GM12878 (cell line): ENCODE results near the gene ABCC2.

Experiments
- BHLHE40 ChIP-seq, 2 experiments: fragments of 450-650 bp in 1 of 2; IDR thresholded peaks; 2 replicates each; pipeline ENCODE4 v1.6.1; 2011 to 2017; ENCODE audit warnings: low read depth in 2 of 2, borderline replicate concordance in 1 of 2, improper control_type of control experiment in 1 of 2, low read length in 1 of 2, mild to moderate bottlenecking in 1 of 2
- BRCA1 ChIP-seq: IDR thresholded peaks from 2 replicates; pipeline ENCODE4 v1.6.1; 2011; ENCODE audit warnings: low read depth, low read length, improper control_type of control experiment
- CHD4 ChIP-seq: fragments of 200-600 bp; sonication (generic); IDR thresholded peaks from 2 replicates; pipeline ENCODE4 v1.6.1; 2016; ENCODE audit warnings: mild to moderate bottlenecking
- CTCF ChIP-seq, 3 experiments: IDR thresholded peaks in 2 of 3; conservative IDR thresholded peaks in 1 of 3; 2 replicates each; pipeline ENCODE4 v1.5.1; 2011; ENCODE audit warnings: low read depth in 3 of 3, low read length in 3 of 3, mild to moderate bottlenecking in 3 of 3, control low read depth in 2 of 3, moderate library complexity in 2 of 3, inconsistent platforms in 1 of 3, mixed read lengths in 1 of 3; ENCODE audit not compliant: control insufficient read depth in 2 of 3, insufficient read depth in 1 of 3; ENCODE audit errors: extremely low read depth in 1 of 3
- ELK1 ChIP-seq: IDR thresholded peaks from 2 replicates; pipeline ENCODE4 v1.6.1; 2012; ENCODE audit warnings: low read depth, low read length, improper control_type of control experiment
- POLR2A ChIP-seq: IDR thresholded peaks from 2 replicates; pipeline ENCODE4 v1.6.1; 2011; ENCODE audit warnings: low read depth, mild to moderate bottlenecking, low read length
- SRF ChIP-seq, 2 experiments: IDR thresholded peaks; 2 replicates each; pipeline ENCODE4 v1.6.1; 2011; ENCODE audit warnings: low read depth in 2 of 2, low read length in 2 of 2, mild to moderate bottlenecking in 1 of 2, moderate library complexity in 1 of 2
- STAT1 ChIP-seq: fragments of 450-650 bp; conservative IDR thresholded peaks from 2 replicates; pipeline ENCODE4 v1.6.1; 2014; ENCODE audit warnings: antibody characterized with exemption, mild to moderate bottlenecking
- TAF1 ChIP-seq: IDR thresholded peaks from 2 replicates; pipeline ENCODE4 v1.6.1; 2011; ENCODE audit warnings: mild to moderate bottlenecking, low read depth, low read length, borderline replicate concordance
- ZNF384 ChIP-seq: IDR thresholded peaks from 2 replicates; pipeline ENCODE4 v1.6.1; 2012; ENCODE audit warnings: low read depth, mild to moderate bottlenecking, low read length, improper control_type of control experiment, borderline replicate concordance

- TF ChIP-seq BHLHE40 (IDR thresholded peaks at IDR 0.05; ENCODE audit: borderline replicate concordance in 1 of 2, low read depth in 2 of 2, low read length in 1 of 2) (no peak), POLR2A (no peak), CTCF (IDR thresholded peaks at IDR 0.05 in 2 of 3, conservative IDR thresholded peaks at IDR 0.05 in 1 of 3; ENCODE audit: control insufficient read depth in 2 of 3, extremely low read depth in 1 of 3, insufficient read depth in 1 of 3, low read depth in 3 of 3, low read length in 3 of 3) (no peak), STAT1 (no peak), TAF1 (no peak), SRF (IDR thresholded peaks at IDR 0.05; ENCODE audit: low read depth in 2 of 2, low read length in 2 of 2) (no peak), CHD4 (no peak), BRCA1 (no peak), ZNF384 (no peak), ELK1 (no peak)
Observed at GRCh38 chr10:99844433-99844955, 62.1 kb downstream of the ABCC2 start.
